MM.1S (cell line): ENCODE data around the gene CCDC182.

Experiments used
- DNase-seq: peaks from one replicate; pipeline ENCODE4 v3.0.0-alpha.2; 2015
- H2AFZ ChIP-seq: fragments of 300-600 bp; sonication (generic); 2 replicates; pipeline ENCODE4 v1.6.0; 2016; ENCODE audit warnings: antibody characterized with exemption, low read length
- H3F3A ChIP-seq: fragments of 300-600 bp; sonication (generic); 2 replicates; pipeline ENCODE4 v1.6.1; 2016; ENCODE audit warnings: mild to moderate bottlenecking, antibody characterized with exemption, low read length, moderate library complexity, mixed read lengths; ENCODE audit not compliant: insufficient read depth
- H3K27ac ChIP-seq: fragments of 300-600 bp; sonication (generic); 2 replicates; pipeline ENCODE4 v1.5.1; 2016; ENCODE audit warnings: mild to moderate bottlenecking, low read length
- H3K27me3 ChIP-seq: fragments of 300-600 bp; sonication (generic); replicated peaks from 2 replicates; pipeline ENCODE4 v1.6.0; 2016; ENCODE audit warnings: low read length; ENCODE audit not compliant: insufficient read depth
- H3K36me3 ChIP-seq: fragments of 300-600 bp; sonication (generic); replicated peaks from 2 replicates; pipeline ENCODE4 v1.6.1; 2016; ENCODE audit warnings: mild to moderate bottlenecking, low read length, mixed read lengths; ENCODE audit not compliant: insufficient read depth
- H3K4me1 ChIP-seq: fragments of 300-600 bp; sonication (generic); 2 replicates; pipeline ENCODE4 v1.6.1; 2016; ENCODE audit warnings: low read length, mixed read lengths
- H3K4me2 ChIP-seq: fragments of 300-600 bp; sonication (generic); 2 replicates; pipeline ENCODE4 v1.6.0; 2016; ENCODE audit warnings: low read depth, low read length
- H3K4me3 ChIP-seq: fragments of 300-600 bp; sonication (generic); 2 replicates; pipeline ENCODE4 v1.5.1; 2016; ENCODE audit warnings: low read length, mixed read lengths
- H3K79me2 ChIP-seq: fragments of 300-600 bp; sonication (generic); 2 replicates; pipeline ENCODE4 v1.6.1; 2016; ENCODE audit warnings: mixed run types, low read length, mixed read lengths
- H3K9ac ChIP-seq: fragments of 300-600 bp; sonication (generic); 2 replicates; pipeline ENCODE4 v1.6.1; 2016; ENCODE audit warnings: low read length, mixed read lengths
- H3K9me2 ChIP-seq: fragments of 300-600 bp; sonication (generic); replicated peaks from 2 replicates; pipeline ENCODE4 v1.6.1; 2016; ENCODE audit warnings: mild to moderate bottlenecking, low read length, mixed read lengths; ENCODE audit not compliant: insufficient read depth
- H3K9me3 ChIP-seq: fragments of 300-600 bp; sonication (generic); replicated peaks from 2 replicates; pipeline ENCODE4 v1.6.1; 2016; ENCODE audit warnings: mild to moderate bottlenecking, low read length, mixed read lengths; ENCODE audit not compliant: insufficient read depth
- H4K20me1 ChIP-seq: fragments of 300-600 bp; sonication (generic); 2 replicates; pipeline ENCODE4 v1.6.1; 2016; ENCODE audit warnings: mild to moderate bottlenecking, low read length, moderate library complexity, mixed read lengths; ENCODE audit not compliant: insufficient read depth
- CTCF ChIP-seq: fragments of 300-600 bp; sonication (generic); IDR thresholded peaks from 2 replicates; pipeline ENCODE4 v1.5.1; 2016; ENCODE audit warnings: antibody characterized with exemption, low read length, mixed read lengths
- EZH2 ChIP-seq: fragments of 300-600 bp; sonication (generic); optimal IDR thresholded peaks from 2 replicates; pipeline ENCODE3; 2017; ENCODE audit warnings: low read depth, mild to moderate bottlenecking, antibody characterized with exemption, low read length, mixed read lengths
- EZH2phosphoT487 ChIP-seq: fragments of 300-600 bp; sonication (generic); IDR thresholded peaks from 2 replicates; pipeline ENCODE4 v1.6.1; 2018; ENCODE audit warnings: antibody characterized with exemption, low read length

The CCDC182 gene

GRCh38 chr17:57708410-57708809, 36.7 kb downstream of the CCDC182 start:
- H3K9me2 ChIP-seq: no peaks in the 10 kb centered on the region
- no peak overlapping the region for H3K27ac ChIP-seq
- H3K79me2 ChIP-seq: no peaks in the 10 kb centered on the region
- H3K4me2 ChIP-seq: no peak overlapping the region
- no peak for DNase-seq
- no peaks in the 10 kb centered on the region for H3F3A ChIP-seq
- H3K4me1 ChIP-seq: no peaks in the 10 kb centered on the region
- no peaks in the 10 kb centered on the region for H3K9me3 ChIP-seq
- H3K27me3 ChIP-seq: no peaks in the 10 kb centered on the region
- TF ChIP-seq EZH2phosphoT487: no peak
- no peak for TF ChIP-seq CTCF
- TF ChIP-seq EZH2: no peak
- no peaks in the 10 kb centered on the region for H3K36me3 ChIP-seq
- no peaks in the 10 kb centered on the region for H4K20me1 ChIP-seq
- no peak overlapping the region for H3K4me3 ChIP-seq
- no peak overlapping the region for H2AFZ ChIP-seq
- no peak overlapping the region for H3K9ac ChIP-seq

GRCh38 chr17:57707892-57708291, 37.2 kb downstream of the CCDC182 start:
- no peak overlapping the region for H2AFZ ChIP-seq
- no peak for DNase-seq
- H3K4me3 ChIP-seq: no peak overlapping the region
- H3K27ac ChIP-seq: no peak overlapping the region
- H3K4me2 ChIP-seq: no peak overlapping the region
- no peaks in the 10 kb centered on the region for H3K9me3 ChIP-seq
- no peaks in the 10 kb centered on the region for H4K20me1 ChIP-seq
- H3K36me3 ChIP-seq: no peaks in the 10 kb centered on the region
- H3K9me2 ChIP-seq: no peaks in the 10 kb centered on the region
- H3K9ac ChIP-seq: no peak overlapping the region
- no peaks in the 10 kb centered on the region for H3K27me3 ChIP-seq
- H3F3A ChIP-seq: no peaks in the 10 kb centered on the region
- H3K4me1 ChIP-seq: no peaks in the 10 kb centered on the region
- H3K79me2 ChIP-seq: no peaks in the 10 kb centered on the region
- TF ChIP-seq CTCF: no peak
- no peak for TF ChIP-seq EZH2
- no peak for TF ChIP-seq EZH2phosphoT487

- DNase-seq: no peak
- TF ChIP-seq EZH2phosphoT487: no peak
- no peak for TF ChIP-seq CTCF
- no peak for TF ChIP-seq EZH2
- Histone ChIP-seq H3K4me1 (no peaks in the 10 kb centered on the region), H3K27me3 (no peaks in the 10 kb centered on the region), H3K9me2 (no peaks in the 10 kb centered on the region), H3K36me3 (no peaks in the 10 kb centered on the region), H3K79me2 (no peaks in the 10 kb centered on the region), H3K9me3 (no peaks in the 10 kb centered on the region), H2AFZ (no peak overlapping the region), H3K9ac (no peak overlapping the region), H4K20me1 (no peaks in the 10 kb centered on the region), H3K4me3 (no peak overlapping the region), H3K4me2 (no peak overlapping the region), H3K27ac (no peak overlapping the region), H3F3A (no peaks in the 10 kb centered on the region)
These were observed 38.3 kb downstream of the CCDC182 start for GRCh38 chr17:57706761-57707160.
